MM.1S (cell line): ENCODE results near the gene TMEM270.

Experiments
- EZH2 ChIP-seq: fragments of 300-600 bp; sonication (generic); optimal IDR thresholded peaks from 2 replicates; pipeline ENCODE3; 2017; ENCODE audit warnings: low read depth, mild to moderate bottlenecking, antibody characterized with exemption, low read length, mixed read lengths
- TF ChIP-seq, protein P1 (sequence below): fragments of 300-600 bp; sonication (generic); IDR thresholded peaks from 2 replicates; pipeline ENCODE4 v1.5.1; 2016; ENCODE audit warnings: antibody characterized with exemption, low read length, mixed read lengths

DNA sequence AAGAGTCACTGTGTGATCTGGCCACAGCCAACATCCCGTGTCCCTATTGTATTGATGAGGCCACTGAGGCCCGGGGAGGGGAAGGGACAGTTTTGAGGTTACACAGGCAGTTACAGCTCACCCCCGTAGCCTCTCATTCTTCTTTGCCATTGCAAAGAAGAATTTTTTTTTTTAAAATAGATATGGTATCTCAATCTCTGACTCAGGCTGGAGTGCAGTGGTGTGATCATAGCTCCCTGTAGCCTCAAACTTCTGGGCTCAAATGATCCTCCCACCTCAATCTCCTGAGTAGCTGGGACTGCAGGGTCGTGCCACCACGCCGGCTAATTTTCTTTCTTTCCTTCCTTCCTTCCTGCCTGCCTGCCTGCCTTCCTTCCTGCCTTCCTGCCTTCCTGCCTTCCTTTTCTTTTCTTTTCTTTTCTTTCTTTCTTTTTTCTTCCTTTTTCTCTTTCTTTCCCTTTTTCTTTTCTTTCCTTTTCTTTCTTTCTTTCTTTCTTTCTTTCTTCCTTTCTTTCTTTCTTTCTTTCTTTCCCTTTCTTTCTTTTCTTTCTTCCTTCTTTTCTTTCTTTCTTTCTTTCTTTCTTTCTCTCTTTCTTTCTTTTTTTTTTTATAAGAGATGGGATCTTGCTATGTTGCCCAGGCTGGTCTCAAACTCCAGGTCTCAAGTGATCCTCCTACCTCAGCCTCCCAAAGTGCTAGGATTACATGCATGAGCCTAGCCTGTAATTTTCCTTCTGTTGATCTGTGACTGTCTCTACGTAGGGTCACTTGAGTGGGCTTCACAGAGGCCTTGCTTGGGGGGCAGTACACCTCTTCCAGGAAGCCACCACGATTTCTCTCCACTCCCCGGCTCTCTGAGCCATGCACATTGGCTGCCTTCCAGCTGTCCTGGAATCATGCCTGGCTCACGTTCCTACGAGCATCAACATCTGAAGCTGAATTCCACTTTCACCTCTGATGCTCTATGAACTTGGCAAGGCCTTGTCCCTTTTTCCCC lies 31.3 kb downstream of the TMEM270 start:
- TF ChIP-seq EZH2, result no peak
- TF ChIP-seq, protein P1, sequence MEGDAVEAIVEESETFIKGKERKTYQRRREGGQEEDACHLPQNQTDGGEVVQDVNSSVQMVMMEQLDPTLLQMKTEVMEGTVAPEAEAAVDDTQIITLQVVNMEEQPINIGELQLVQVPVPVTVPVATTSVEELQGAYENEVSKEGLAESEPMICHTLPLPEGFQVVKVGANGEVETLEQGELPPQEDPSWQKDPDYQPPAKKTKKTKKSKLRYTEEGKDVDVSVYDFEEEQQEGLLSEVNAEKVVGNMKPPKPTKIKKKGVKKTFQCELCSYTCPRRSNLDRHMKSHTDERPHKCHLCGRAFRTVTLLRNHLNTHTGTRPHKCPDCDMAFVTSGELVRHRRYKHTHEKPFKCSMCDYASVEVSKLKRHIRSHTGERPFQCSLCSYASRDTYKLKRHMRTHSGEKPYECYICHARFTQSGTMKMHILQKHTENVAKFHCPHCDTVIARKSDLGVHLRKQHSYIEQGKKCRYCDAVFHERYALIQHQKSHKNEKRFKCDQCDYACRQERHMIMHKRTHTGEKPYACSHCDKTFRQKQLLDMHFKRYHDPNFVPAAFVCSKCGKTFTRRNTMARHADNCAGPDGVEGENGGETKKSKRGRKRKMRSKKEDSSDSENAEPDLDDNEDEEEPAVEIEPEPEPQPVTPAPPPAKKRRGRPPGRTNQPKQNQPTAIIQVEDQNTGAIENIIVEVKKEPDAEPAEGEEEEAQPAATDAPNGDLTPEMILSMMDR, result no peak
